GM12878 (cell line): ENCODE results near the gene AFG1L. TPM values are rescaled to one million over a fixed set of nuclear protein-coding genes. Genes with fewer than 3 reads are reported as not detected.

Experiments
- ATAC-seq: fragments of 200-7000 bp; cut with Tn5 transposase; 3 replicates; pipeline ENCODE4 v1.9.1; 2020; ENCODE audit warnings: mild to moderate bottlenecking, moderate library complexity
- BruUV-seq: library from RNA; stranded (reverse); fragments of 400-500 nt; replicated peaks from 2 replicates; lab custom pipeline; 2021; lab: Mats Ljungman, UMichigan
- CTCF ChIA-PET: fragments of 300-600 bp; sonication (Branson Sonifier 250); formaldehyde crosslinking; extraction: SDS; loops from one replicate; lab custom pipeline; 2021; ENCODE audit warnings: inconsistent platforms; lab: Yijun Ruan, JAX
- POLR2A ChIA-PET: fragments of 350-600 bp; formaldehyde crosslinking; extraction: SDS; loops from one replicate; lab custom pipeline; 2021; ENCODE audit warnings: inconsistent platforms; lab: Charles Lee
- RAD21 ChIA-PET: fragments of 300-600 bp; sonication (Branson Sonifier 250); formaldehyde crosslinking; loops from one replicate; lab custom pipeline; 2023; ENCODE audit warnings: antibody characterized with exemption; ENCODE audit not compliant: unreplicated experiment; lab: Charles Lee
- SMC1A ChIA-PET: fragments of 300-600 bp; sonication (Branson Sonifier 250); formaldehyde crosslinking; loops from one replicate; lab custom pipeline; 2023; ENCODE audit not compliant: unreplicated experiment, uncharacterized antibody; lab: Charles Lee
- DNase-seq: peaks from one replicate; pipeline ENCODE4 v3.0.0-alpha.2; 2011; ENCODE audit warnings: low read depth, low spot score
- FAIRE-seq: peaks from 3 replicates; lab custom pipeline; 2011; peaks lifted over from hg19 to GRCh38; lab: Jason Lieb, UNC
- H2AFZ ChIP-seq: 2 replicates; pipeline ENCODE4 v1.6.0; 2011; ENCODE audit warnings: low read depth, low read length, control low read depth; ENCODE audit not compliant: control insufficient read depth
- H3K27ac ChIP-seq: 2 replicates; pipeline ENCODE4 v1.5.1; 2011; ENCODE audit warnings: control low read depth; ENCODE audit not compliant: control insufficient read depth, insufficient read depth
- H3K27me3 ChIP-seq, 2 experiments: replicated peaks in 1 of 2; 2 replicates each; pipeline versions ENCODE4 v1.6.0 to v1.6.1; 2011; ENCODE audit warnings: low read length in 1 of 2; ENCODE audit not compliant: control insufficient read depth in 2 of 2, insufficient read depth in 2 of 2
- H3K36me3 ChIP-seq, 2 experiments: 2 replicates each; pipeline ENCODE4 v1.5.1; 2011; ENCODE audit warnings: low read length in 1 of 2; ENCODE audit not compliant: control insufficient read depth in 2 of 2, insufficient read depth in 2 of 2
- H3K4me1 ChIP-seq: 2 replicates; pipeline ENCODE4 v1.6.1; 2011; ENCODE audit warnings: mild to moderate bottlenecking, low read length, moderate library complexity, mixed read lengths; ENCODE audit not compliant: control insufficient read depth, insufficient read depth
- H3K4me2 ChIP-seq: 2 replicates; pipeline ENCODE4 v1.6.0; 2011; ENCODE audit warnings: control low read depth; ENCODE audit not compliant: control insufficient read depth, insufficient read depth
- H3K4me3 ChIP-seq: fragments of 200-600 bp; sonication (generic); 2 replicates; pipeline ENCODE4 v1.5.1; 2016
- H3K79me2 ChIP-seq: 2 replicates; pipeline ENCODE4 v1.6.0; 2011; ENCODE audit warnings: low read length; ENCODE audit not compliant: control insufficient read depth, insufficient read depth
- H3K9ac ChIP-seq: 2 replicates; pipeline ENCODE4 v1.8.0; 2011; ENCODE audit warnings: low read length, control low read depth, mixed read lengths; ENCODE audit not compliant: control insufficient read depth, insufficient read depth
- H3K9me3 ChIP-seq: replicated peaks from 3 replicates; pipeline ENCODE4 v1.5.1; 2011; ENCODE audit warnings: mild to moderate bottlenecking, low read length; ENCODE audit not compliant: control insufficient read depth, insufficient read depth
- H4K20me1 ChIP-seq: 2 replicates; pipeline ENCODE4 v1.6.0; 2011; ENCODE audit not compliant: control insufficient read depth, insufficient read depth
- CTCF ChIP-seq, 3 experiments: IDR thresholded peaks in 2 of 3; conservative IDR thresholded peaks in 1 of 3; 2 replicates each; pipeline ENCODE4 v1.5.1; 2011; ENCODE audit warnings: low read depth in 3 of 3, low read length in 3 of 3, mild to moderate bottlenecking in 3 of 3, control low read depth in 2 of 3, moderate library complexity in 2 of 3, inconsistent platforms in 1 of 3, mixed read lengths in 1 of 3; ENCODE audit not compliant: control insufficient read depth in 2 of 3, insufficient read depth in 1 of 3; ENCODE audit errors: extremely low read depth in 1 of 3
- MEF2A ChIP-seq: IDR thresholded peaks from 2 replicates; pipeline ENCODE4 v1.6.1; 2011; ENCODE audit warnings: low read depth, mild to moderate bottlenecking, low read length, moderate library complexity; ENCODE audit not compliant: insufficient read depth
- WGBS: methylation state at CpG from one replicate; pipeline ENCODE4 v1.1.6; 2016; ENCODE audit warnings: low lambda C conversion rate; ENCODE audit not compliant: insufficient replicate concordance, insufficient coverage; ENCODE audit errors: missing lambda C conversion rate; 5-methylcytosine and 5-hydroxymethylcytosine counted together
- in situ Hi-C: fragments of 300-500 bp; cut with MboI; formaldehyde crosslinking; loops from 9 replicates; pipeline ENCODE4 v1.14.3; 2018; ENCODE audit warnings: mixed read lengths
- intact Hi-C: fragments of 100-400 bp; cut with micrococcal nuclease; formaldehyde crosslinking; loops from one replicate; pipeline ENCODE4 v1.14.2; 2022; ENCODE audit not compliant: unreplicated experiment
- polyA plus RNA-seq, 11 experiments: library from polyadenylated mRNA; depleted of rRNA in 4 of 11; unstranded in 6 of 11; stranded (reverse) in 5 of 11; fragments of >200 nt; fragmentation: Nextera tagmentation in 4 of 11; fragmentation: Illumina TruSeq in 1 of 11; extraction: Ambion mirVana in 4 of 11; extraction: Trizol in 1 of 11; gene quantifications; 1 replicate in 1 of 11; 2 replicates in 10 of 11; pipeline versions ENCODE4 v1.2.1 to v1.2.3, GENCODE V29; 2011 to 2016; ENCODE audit warnings: inconsistent platforms in 2 of 11, missing spikeins in 2 of 11, low read depth in 1 of 11
- total RNA-seq, 4 experiments: library from RNA; depleted of rRNA in 3 of 4; stranded (reverse); fragments of >200 nt in 3 of 4; fragmentation: Illumina TruSeq in 1 of 4; extraction: Trizol in 1 of 4; gene quantifications; 2 replicates each; pipeline versions ENCODE4 v1.2.1 to v1.2.3, GENCODE V29; 2013 to 2021

AFG1L gene
- total and polyA plus RNA-seq, 10 of the 15 experiments (the other 5 are each of a cell fraction or from before 2014, with no cell fraction given) = 2.3 to 9.0 (median 4.3) TPM

GRCh38 chr6:108247965-108248536 is 46.8 kb upstream of the AFG1L start:
- Histone ChIP-seq H2AFZ (no peak overlapping the region), H3K36me3 (peaks cover 3 to 14% of the 10 kb centered on the region in 2 experiments; a peak in 3 of 4 replicates), H3K79me2 (peaks cover 49% of the 10 kb centered on the region), H3K9me3 (peaks cover 5% of the 10 kb centered on the region), H3K4me2 (no peak overlapping the region), H3K27me3 (no peaks in the 10 kb centered on the region), H3K9ac (no peak overlapping the region), H4K20me1 (no peaks in the 10 kb centered on the region), H3K4me1 (no peaks in the 10 kb centered on the region), H3K27ac (no peak overlapping the region), H3K4me3 (no peak overlapping the region)
- no peak for TF ChIP-seq MEF2A
- peak in 1 of 3 experiments; percentile 11; a peak in 1 of 6 replicates for TF ChIP-seq CTCF (IDR thresholded peaks at IDR 0.05 in 2 of 3, conservative IDR thresholded peaks at IDR 0.05 in 1 of 3; ENCODE audit: control insufficient read depth in 2 of 3, extremely low read depth in 1 of 3, insufficient read depth in 1 of 3, low read depth in 3 of 3, low read length in 3 of 3)
- no TSS peak for BruUV-seq
- intact Hi-C loops (no loop called here), in situ Hi-C loops (loop anchor here (5.0 kb wide), 1 partner anchor 249 kb away; no protein-coding TSS in a partner anchor)
- CTCF ChIA-PET = interaction anchor here (1.0 to 9.7 kb wide), 7 partner anchors 9 to 243 kb away, joined by 3 to 76 read pairs (median 5); partner anchors contain the start of gene SNX3
- no peak for ATAC-seq
- no peak for DNase-seq
- POLR2A ChIA-PET = interaction anchor here (0.6 to 1.7 kb wide), 4 partner anchors 13 to 426 kb away, joined by 3 to 6 read pairs (median 4); partner anchors contain the start of gene SNX3
- RAD21 ChIA-PET = interaction anchor here (0.6 to 5.2 kb wide), 4 partner anchors 13 to 244 kb away, joined by 3 to 28 read pairs (median 4); partner anchors contain the start of gene SNX3
- WGBS = 100% methylated on average over 1 of the region's 1 CpG
- SMC1A ChIA-PET = interaction anchor here (0.7 to 3.0 kb wide), 10 partner anchors 8 to 244 kb away, joined by 3 to 14 read pairs (median 4); no protein-coding TSS in a partner anchor
- no peak for FAIRE-seq
